K562 (cell line): ENCODE results near the gene KLK2. TPM values are rescaled to one million over a fixed set of nuclear protein-coding genes. Genes with fewer than 3 reads are reported as not detected.

Experiments used
- ARNT ChIP-seq, 2 experiments: fragments of 450-650 bp; IDR thresholded peaks; 2 replicates each; pipeline ENCODE4 v1.6.1; 2016; ENCODE audit warnings: mild to moderate bottlenecking in 1 of 2
- C11orf30 ChIP-seq: fragments of 450-650 bp; IDR thresholded peaks from 2 replicates; pipeline ENCODE4 v1.6.1; 2016; ENCODE audit warnings: low read depth, mild to moderate bottlenecking
- CBX1 ChIP-seq: sonication (generic); IDR thresholded peaks from 2 replicates; pipeline ENCODE4 v1.6.1; 2016; ENCODE audit warnings: antibody characterized with exemption, low read depth, mild to moderate bottlenecking
- CBX2 ChIP-seq: fragments of 200-600 bp; sonication (generic); IDR thresholded peaks from one replicate; pipeline ENCODE4 v1.6.1; 2012; ENCODE audit warnings: mild to moderate bottlenecking, low read length, inconsistent platforms; ENCODE audit not compliant: insufficient read depth, poor library complexity, severe bottlenecking
- CXXC5 ChIP-seq: fragments of 250-450 bp; sonication (Bioruptor Pico); IDR thresholded peaks from 2 replicates; pipeline ENCODE4 v1.8.0; 2022; ENCODE audit warnings: inconsistent platforms, mild to moderate bottlenecking, moderate library complexity
- GATA2 ChIP-seq: sonication (generic); formaldehyde crosslinking; IDR thresholded peaks from 2 replicates; pipeline ENCODE4 v1.4.0; 2020; ENCODE audit warnings: mild to moderate bottlenecking, missing genetic modification reagents
- GATAD2A ChIP-seq: fragments of 450-650 bp; IDR thresholded peaks from 2 replicates; pipeline ENCODE4 v1.6.1; 2017
- GTF2F1 ChIP-seq: IDR thresholded peaks from 2 replicates; pipeline ENCODE4 v1.6.1; 2011; ENCODE audit warnings: low read depth, low read length, improper control_type of control experiment
- HDAC2 ChIP-seq: fragments of 450-650 bp; IDR thresholded peaks from 2 replicates; pipeline ENCODE4 v1.6.1; 2016; ENCODE audit warnings: mild to moderate bottlenecking
- HIVEP1 ChIP-seq: fragments of 250-450 bp; sonication (Bioruptor Pico); IDR thresholded peaks from 2 replicates; pipeline ENCODE4 v1.4.0; 2020; ENCODE audit warnings: mild to moderate bottlenecking
- JUN ChIP-seq, 2 experiments: sonication (generic) in 1 of 2; formaldehyde crosslinking in 1 of 2; IDR thresholded peaks; 2 replicates each; pipeline versions ENCODE4 v1.6.1 to v1.8.0; 2012 to 2022; ENCODE audit warnings: borderline replicate concordance in 2 of 2, mild to moderate bottlenecking in 2 of 2, improper control_type of control experiment in 1 of 2, low read depth in 1 of 2, low read length in 1 of 2, missing genetic modification reagents in 1 of 2
- JUNB ChIP-seq: fragments of 450-650 bp; formaldehyde crosslinking; conservative IDR thresholded peaks from 2 replicates; pipeline ENCODE4 v1.4.0; 2020; ENCODE audit warnings: mild to moderate bottlenecking
- KDM5B ChIP-seq: fragments of 200-600 bp; sonication (generic); IDR thresholded peaks from 2 replicates; pipeline ENCODE4 v1.6.1; 2012; ENCODE audit warnings: low read depth, mild to moderate bottlenecking, moderate library complexity, low read length, control low read depth, inconsistent platforms; ENCODE audit not compliant: insufficient replicate concordance
- KLF13 ChIP-seq: fragments of 450-650 bp; IDR thresholded peaks from 2 replicates; pipeline ENCODE4 v1.6.1; 2016; ENCODE audit warnings: missing genetic modification characterization, low read depth, mild to moderate bottlenecking, missing compliant biosample characterization, moderate library complexity, borderline replicate concordance
- NFIX ChIP-seq: fragments of 250-450 bp; sonication (Bioruptor Pico); IDR thresholded peaks from 2 replicates; pipeline ENCODE4 v1.4.0; 2020; ENCODE audit warnings: low read depth, mild to moderate bottlenecking, moderate library complexity
- POLR2B ChIP-seq: fragments of 450-650 bp; IDR thresholded peaks from 2 replicates; pipeline ENCODE4 v1.6.1; 2018; ENCODE audit warnings: low read depth; ENCODE audit not compliant: partially characterized antibody
- PRPF4 ChIP-seq: fragments of 200-400 bp; formaldehyde crosslinking; IDR thresholded peaks from one replicate; pipeline ENCODE4 v1.6.1; 2017; ENCODE audit warnings: low read length, low read depth, mild to moderate bottlenecking; ENCODE audit not compliant: insufficient read depth, poor library complexity, severe bottlenecking
- SMAD2 ChIP-seq: fragments of 150-350 bp; IDR thresholded peaks from 2 replicates; pipeline ENCODE4 v1.6.1; 2014; ENCODE audit warnings: low read depth, mild to moderate bottlenecking, low read length
- STAG1 ChIP-seq: sonication (generic); formaldehyde crosslinking; IDR thresholded peaks from 2 replicates; pipeline ENCODE4 v1.5.0; 2020; ENCODE audit warnings: missing genetic modification reagents, borderline replicate concordance
- TCFL5 ChIP-seq: fragments of 250-450 bp; sonication (Bioruptor Pico); conservative IDR thresholded peaks from 2 replicates; pipeline ENCODE4 v1.6.1; 2021; ENCODE audit warnings: mild to moderate bottlenecking, moderate library complexity, matching md5 sums
- TRIM24 ChIP-seq, 2 experiments: fragments of 450-650 bp; IDR thresholded peaks; 2 replicates each; pipeline ENCODE4 v1.6.1; 2016
- U2AF2 ChIP-seq: fragments of 200-400 bp; formaldehyde crosslinking; optimal IDR thresholded peaks from 2 replicates; pipeline ENCODE3; 2017; ENCODE audit warnings: low read depth, mild to moderate bottlenecking, low read length
- YY1 ChIP-seq, 3 experiments: IDR thresholded peaks; 2 replicates each; pipeline ENCODE4 v1.6.1; 2011; ENCODE audit warnings: low read length in 2 of 3, mild to moderate bottlenecking in 2 of 3, moderate library complexity in 2 of 3, borderline replicate concordance in 1 of 3, control low read depth in 1 of 3, low read depth in 1 of 3; ENCODE audit not compliant: insufficient read depth in 3 of 3, insufficient replicate concordance in 2 of 3, control insufficient read depth in 1 of 3, insufficient read length in 1 of 3; ENCODE audit errors: extremely low read depth in 1 of 3
- ZFP30 ChIP-seq: fragments of 250-450 bp; sonication (Bioruptor Pico); IDR thresholded peaks from 2 replicates; pipeline ENCODE4 v1.8.0; 2022; ENCODE audit warnings: moderate library complexity, mild to moderate bottlenecking, inconsistent platforms, borderline replicate concordance
- ZNF444 ChIP-seq: fragments of 250-450 bp; sonication (Bioruptor Pico); IDR thresholded peaks from 2 replicates; pipeline ENCODE4 v1.4.0; 2020; ENCODE audit warnings: mild to moderate bottlenecking, moderate library complexity
- ZNF644 ChIP-seq: fragments of 200-800 bp; sonication (Bioruptor generic); IDR thresholded peaks from 2 replicates; pipeline ENCODE4 v1.6.1; 2016; ENCODE audit warnings: low read depth, missing genetic modification characterization, missing compliant biosample characterization
- ZNF699 ChIP-seq: fragments of 250-450 bp; sonication (Bioruptor Pico); IDR thresholded peaks from 2 replicates; pipeline ENCODE4 v1.8.0; 2021; ENCODE audit warnings: mild to moderate bottlenecking, moderate library complexity; ENCODE audit not compliant: insufficient replicate concordance
- polyA plus RNA-seq, 8 experiments: library from polyadenylated mRNA; depleted of rRNA in 4 of 8; stranded (reverse) in 5 of 8; unstranded in 3 of 8; fragments of >200 nt; fragmentation: Nextera tagmentation in 2 of 8; fragmentation: Illumina TruSeq in 1 of 8; extraction: Ambion mirVana in 2 of 8; extraction: Trizol in 1 of 8; gene quantifications; 2 replicates each; pipeline versions ENCODE4 v1.2.1 to v1.2.3, GENCODE V29; 2011 to 2014; ENCODE audit warnings: inconsistent platforms in 1 of 8, missing spikeins in 1 of 8
- total RNA-seq, 7 experiments: library from RNA; depleted of rRNA in 6 of 7; stranded (reverse); fragments of >200 nt in 6 of 7; fragmentation: Illumina TruSeq in 2 of 7; extraction: Trizol in 2 of 7; gene quantifications; 2 replicates each; pipeline versions ENCODE4 v1.2.1 to v1.2.3, GENCODE V29; 2011 to 2021; ENCODE audit warnings: low replicate concordance in 1 of 7
- TF ChIP-seq, protein P1 (sequence below): sonication (generic); formaldehyde crosslinking; IDR thresholded peaks from 2 replicates; pipeline ENCODE4 v1.8.1; 2022; ENCODE audit warnings: missing genetic modification reagents

The KLK2 gene
- total and polyA plus RNA-seq, 9 of the 15 experiments (the other 6 are each of a cell fraction or from before 2014, with no cell fraction given) = 0.11 to 0.47 (median 0.23) TPM; not detected in 1

DNA sequence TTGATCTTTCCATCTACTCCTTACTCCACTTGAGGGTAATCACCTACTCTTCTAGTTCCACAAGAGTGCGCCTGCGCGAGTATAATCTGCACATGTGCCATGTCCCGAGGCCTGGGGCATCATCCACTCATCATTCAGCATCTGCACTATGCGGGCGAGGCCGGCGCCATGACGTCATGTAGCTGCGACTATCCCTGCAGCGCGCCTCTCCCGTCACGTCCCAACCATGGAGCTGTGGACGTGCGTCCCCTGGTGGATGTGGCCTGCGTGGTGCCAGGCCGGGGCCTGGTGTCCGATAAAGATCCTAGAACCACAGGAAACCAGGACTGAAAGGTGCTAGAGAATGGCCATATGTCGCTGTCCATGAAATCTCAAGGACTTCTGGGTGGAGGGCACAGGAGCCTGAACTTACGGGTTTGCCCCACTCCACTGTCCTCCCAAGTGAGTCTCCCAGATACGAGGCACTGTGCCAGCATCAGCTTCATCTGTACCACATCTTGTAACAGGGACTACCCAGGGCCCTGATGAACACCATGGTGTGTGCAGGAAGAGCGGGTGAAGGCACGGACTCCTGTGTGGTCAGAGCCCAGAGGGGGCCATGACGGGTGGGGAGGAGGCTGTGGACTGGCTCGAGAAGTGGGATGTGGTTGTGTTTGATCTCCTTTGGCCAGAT is 2.7 kb upstream of the KLK2 start (continued):
- TF ChIP-seq PRPF4 (no peak), YY1 (IDR thresholded peaks at IDR 0.05; ENCODE audit: borderline replicate concordance in 1 of 3, control insufficient read depth in 1 of 3, extremely low read depth in 1 of 3, insufficient read depth in 3 of 3, insufficient read length in 1 of 3, insufficient replicate concordance in 2 of 3, low read depth in 1 of 3, low read length in 2 of 3) (peak in 2 of 3 experiments; percentile 70 to 78), GATAD2A (peak; percentile 51; the same call in 1 of the 2 replicates), ZFP30 (CRISPR knock-in tag) (no peak), CBX1 (peak; percentile 84; the same call in 1 of the 2 replicates), STAG1 (CRISPR knock-in tag) (peak; percentile 70; the same call in 1 of the 2 replicates), TRIM24 (IDR thresholded peaks at IDR 0.05) (peak in 1 of 2 experiments; percentile 38; a peak in 2 of 4 replicates), JUN (IDR thresholded peaks at IDR 0.05; ENCODE audit: borderline replicate concordance, low read depth, low read length) (peak; percentile 88), JUN (CRISPR knock-in tag; IDR thresholded peaks at IDR 0.05; ENCODE audit: borderline replicate concordance) (0 out of 2 replicates have a peak, but pooled peaks have one; percentile 26), ZNF699 (CRISPR knock-in tag) (no peak), POLR2B (no peak), CBX2 (no peak), SMAD2 (no peak), TCFL5 (CRISPR knock-in tag) (no peak), HIVEP1 (CRISPR knock-in tag) (no peak), ZNF644 (tag) (peak; percentile 68; the same call in 1 of the 2 replicates), ARNT (IDR thresholded peaks at IDR 0.05) (peak in 1 of 2 experiments; percentile 20; a peak in 1 of 4 replicates), U2AF2 (no peak), C11orf30 (peak; percentile 88), CXXC5 (CRISPR knock-in tag) (peak; percentile 96), GATA2 (CRISPR knock-in tag) (peak; percentile 64), HDAC2 (peak; percentile 38; the same call in 1 of the 2 replicates), KLF13 (tag) (peak; percentile 42; the same call in 1 of the 2 replicates), KDM5B (no peak), ZNF444 (no peak), GTF2F1 (no peak), NFIX (CRISPR knock-in tag) (no peak), JUNB (CRISPR knock-in tag) (peak; percentile 88)
- TF ChIP-seq, protein P1, sequence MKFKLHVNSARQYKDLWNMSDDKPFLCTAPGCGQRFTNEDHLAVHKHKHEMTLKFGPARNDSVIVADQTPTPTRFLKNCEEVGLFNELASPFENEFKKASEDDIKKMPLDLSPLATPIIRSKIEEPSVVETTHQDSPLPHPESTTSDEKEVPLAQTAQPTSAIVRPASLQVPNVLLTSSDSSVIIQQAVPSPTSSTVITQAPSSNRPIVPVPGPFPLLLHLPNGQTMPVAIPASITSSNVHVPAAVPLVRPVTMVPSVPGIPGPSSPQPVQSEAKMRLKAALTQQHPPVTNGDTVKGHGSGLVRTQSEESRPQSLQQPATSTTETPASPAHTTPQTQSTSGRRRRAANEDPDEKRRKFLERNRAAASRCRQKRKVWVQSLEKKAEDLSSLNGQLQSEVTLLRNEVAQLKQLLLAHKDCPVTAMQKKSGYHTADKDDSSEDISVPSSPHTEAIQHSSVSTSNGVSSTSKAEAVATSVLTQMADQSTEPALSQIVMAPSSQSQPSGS (CRISPR knock-in tag) = peak; percentile 33; the same call in 1 of the 2 replicates
